ENCODE measurements around the gene VAPB.

VAPB gene

GRCh38 chr20:58381627-58382026 lies 7.4 kb upstream of the VAPB start:
- DNase-seq, result no peak

GRCh38 chr20:58382096-58382495 lies 6.9 kb upstream of the VAPB start:
- DNase-seq, result no peak

DNA sequence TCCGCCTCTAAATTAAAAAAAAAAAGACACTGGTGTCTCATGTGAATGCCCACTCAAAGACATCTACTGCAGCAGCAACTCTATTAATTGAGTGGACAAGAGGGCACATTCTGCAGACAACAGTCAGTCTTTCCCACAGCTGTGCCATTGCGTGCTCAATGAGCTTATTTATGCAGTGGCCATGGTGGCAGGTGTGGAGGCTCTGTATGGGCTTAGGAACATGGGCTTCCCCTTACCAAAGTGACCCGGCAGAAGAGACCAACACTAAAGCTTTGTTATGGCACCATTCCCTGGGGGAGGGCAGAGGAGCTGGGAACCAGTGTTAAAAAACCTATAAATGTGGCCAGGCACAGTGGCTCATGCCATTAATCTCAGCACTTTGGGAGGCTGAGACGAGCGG lies 4.2 kb upstream of the VAPB start:
- no peak for DNase-seq

- DNase-seq, result no peak
These were observed 914 bp upstream of the VAPB start for GRCh38 chr20:58388028-58388601.

DNA sequence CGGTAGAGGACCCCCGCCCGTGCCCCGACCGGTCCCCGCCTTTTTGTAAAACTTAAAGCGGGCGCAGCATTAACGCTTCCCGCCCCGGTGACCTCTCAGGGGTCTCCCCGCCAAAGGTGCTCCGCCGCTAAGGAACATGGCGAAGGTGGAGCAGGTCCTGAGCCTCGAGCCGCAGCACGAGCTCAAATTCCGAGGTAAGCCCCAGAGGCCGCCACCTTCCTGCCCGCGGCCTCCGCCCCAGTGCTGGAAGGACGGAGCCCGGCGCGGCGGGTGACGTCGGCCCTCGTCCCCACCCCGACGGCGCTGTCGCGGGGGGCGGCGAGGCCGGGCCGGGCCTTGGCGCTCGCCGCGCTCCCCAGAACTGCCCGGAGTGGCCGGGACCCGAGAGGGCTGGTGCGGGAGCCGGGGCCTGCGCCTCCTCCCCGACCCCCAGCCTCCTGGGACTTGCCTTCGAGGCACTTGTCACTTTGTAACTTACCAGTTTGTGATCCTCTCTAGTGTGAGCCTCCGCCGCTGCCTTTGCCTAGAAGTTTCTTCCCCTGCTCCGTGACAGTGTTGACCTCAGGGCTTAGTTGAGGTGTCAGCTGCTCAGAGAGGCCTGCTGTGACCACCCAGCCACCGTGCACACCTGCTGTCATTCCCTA lies 417 bp downstream of the VAPB start:
- DNase-seq, result peak; percentile 42

- no peak for DNase-seq
These were observed 1.1 kb downstream of the VAPB start for GRCh38 chr20:58389968-58390658.

- DNase-seq, result no peak
These were observed 1.6 kb downstream of the VAPB start for GRCh38 chr20:58390659-58391035.

- no peak for DNase-seq
These were observed 3.3 kb downstream of the VAPB start for GRCh38 chr20:58392286-58392685.

GRCh38 chr20:58393299-58393698 lies 4.3 kb downstream of the VAPB start:
- peak; percentile 70 for DNase-seq

DNA sequence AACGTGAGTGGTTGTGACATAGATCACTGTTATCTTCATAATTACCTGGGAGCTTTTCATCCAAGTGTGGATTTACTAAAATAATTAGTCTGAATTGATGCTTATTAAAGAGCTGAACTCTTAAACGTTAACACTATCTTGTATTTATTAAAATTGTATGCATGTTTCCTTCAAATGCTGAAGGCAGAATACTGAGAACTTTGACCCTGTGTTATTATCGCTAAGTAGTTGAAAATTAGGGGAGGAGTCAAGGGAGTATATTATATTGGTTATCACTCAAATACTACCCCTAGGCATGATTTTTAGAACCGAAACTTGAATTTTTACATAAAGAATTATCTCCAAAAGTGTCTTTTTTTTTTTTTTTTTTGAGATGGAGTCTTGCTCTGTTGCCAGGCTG lies 5.8 kb downstream of the VAPB start:
- no peak for DNase-seq

GRCh38 chr20:58395604-58396003 lies 6.6 kb downstream of the VAPB start:
- no peak for DNase-seq

DNA sequence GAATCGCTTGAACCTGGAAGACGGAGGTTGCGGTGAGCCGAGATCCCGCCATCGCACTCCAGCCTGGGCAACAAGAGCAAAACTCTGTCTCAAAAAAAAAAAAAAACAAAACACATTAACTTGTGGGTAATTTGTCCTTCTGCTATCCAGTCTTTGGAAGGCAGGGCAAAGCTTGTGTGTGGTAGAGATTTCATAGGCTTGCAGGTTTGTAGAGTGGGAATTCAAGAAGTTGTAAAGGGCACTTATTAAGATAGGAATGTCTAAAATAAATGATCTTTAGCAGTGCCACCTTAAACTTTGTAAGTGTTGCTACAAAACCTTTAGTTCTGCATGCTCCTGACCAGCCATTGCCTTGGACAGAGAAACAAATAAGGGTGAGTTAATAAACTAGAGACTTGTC lies 8.4 kb downstream of the VAPB start:
- DNase-seq, result no peak

DNA sequence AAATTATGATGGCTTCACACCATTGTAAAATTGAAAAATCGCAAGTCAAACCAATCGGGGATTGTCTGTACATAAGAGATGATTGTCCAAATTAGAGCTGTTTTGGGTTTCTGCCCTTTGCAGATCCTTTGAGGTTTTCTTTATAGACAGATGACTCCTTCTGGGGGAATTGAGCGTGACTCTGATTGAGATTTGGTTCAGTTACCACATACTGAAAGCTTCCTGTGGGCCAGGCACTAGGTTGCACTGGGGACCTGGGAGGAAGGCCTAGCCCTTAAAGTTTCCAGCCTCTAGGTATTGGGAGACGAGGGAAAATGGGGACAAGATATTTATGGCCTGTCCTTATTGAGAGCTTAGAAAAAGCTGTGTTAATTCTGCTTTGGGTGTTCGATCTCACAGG lies 9.2 kb downstream of the VAPB start:
- no peak for DNase-seq

DNA sequence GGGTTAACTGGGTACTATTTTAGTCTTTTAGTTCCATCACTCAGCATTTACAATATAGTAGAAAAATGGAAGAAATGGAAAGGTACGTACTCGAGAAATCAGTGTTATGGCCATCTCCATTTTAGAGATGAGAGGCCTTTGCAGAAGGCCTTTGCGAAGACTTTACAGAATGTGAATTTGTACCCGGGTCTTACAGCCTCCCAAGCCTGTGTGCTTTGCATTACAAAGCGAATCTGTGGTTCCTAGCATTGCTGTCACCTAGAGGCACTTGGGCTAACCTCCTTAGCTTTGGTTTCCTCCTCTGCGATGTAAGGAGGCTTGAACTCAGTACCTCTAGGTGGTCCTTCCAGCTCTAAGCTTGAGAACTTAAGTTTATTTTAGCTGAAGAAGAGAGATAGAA lies 10.9 kb downstream of the VAPB start:
- no peak for DNase-seq

GRCh38 chr20:58401162-58401561 lies 12.1 kb downstream of the VAPB start:
- no peak for DNase-seq

GRCh38 chr20:58402305-58402704 lies 13.3 kb downstream of the VAPB start:
- no peak for DNase-seq

GRCh38 chr20:58402827-58403226 lies 13.8 kb downstream of the VAPB start:
- no peak for DNase-seq

DNA sequence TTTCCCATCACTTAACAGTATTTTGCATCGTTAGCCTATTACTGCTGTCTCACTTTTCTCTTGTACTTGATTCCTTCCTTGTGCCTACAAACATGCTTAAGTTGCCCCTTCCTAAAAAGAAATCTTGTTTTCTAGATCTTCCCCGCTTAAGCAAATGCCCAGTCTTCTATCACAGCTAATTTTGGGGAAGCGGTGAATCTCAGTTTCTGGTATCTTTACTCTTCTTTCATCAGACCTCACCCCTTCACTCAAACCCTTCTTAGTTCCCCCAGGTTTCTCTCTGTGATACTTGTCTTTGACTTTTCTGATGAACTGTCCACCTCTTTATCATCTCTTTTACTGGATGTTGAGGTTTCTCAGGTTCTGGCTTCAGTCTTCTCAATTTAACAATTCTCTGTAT lies 14.2 kb downstream of the VAPB start:
- no peak for DNase-seq

DNA sequence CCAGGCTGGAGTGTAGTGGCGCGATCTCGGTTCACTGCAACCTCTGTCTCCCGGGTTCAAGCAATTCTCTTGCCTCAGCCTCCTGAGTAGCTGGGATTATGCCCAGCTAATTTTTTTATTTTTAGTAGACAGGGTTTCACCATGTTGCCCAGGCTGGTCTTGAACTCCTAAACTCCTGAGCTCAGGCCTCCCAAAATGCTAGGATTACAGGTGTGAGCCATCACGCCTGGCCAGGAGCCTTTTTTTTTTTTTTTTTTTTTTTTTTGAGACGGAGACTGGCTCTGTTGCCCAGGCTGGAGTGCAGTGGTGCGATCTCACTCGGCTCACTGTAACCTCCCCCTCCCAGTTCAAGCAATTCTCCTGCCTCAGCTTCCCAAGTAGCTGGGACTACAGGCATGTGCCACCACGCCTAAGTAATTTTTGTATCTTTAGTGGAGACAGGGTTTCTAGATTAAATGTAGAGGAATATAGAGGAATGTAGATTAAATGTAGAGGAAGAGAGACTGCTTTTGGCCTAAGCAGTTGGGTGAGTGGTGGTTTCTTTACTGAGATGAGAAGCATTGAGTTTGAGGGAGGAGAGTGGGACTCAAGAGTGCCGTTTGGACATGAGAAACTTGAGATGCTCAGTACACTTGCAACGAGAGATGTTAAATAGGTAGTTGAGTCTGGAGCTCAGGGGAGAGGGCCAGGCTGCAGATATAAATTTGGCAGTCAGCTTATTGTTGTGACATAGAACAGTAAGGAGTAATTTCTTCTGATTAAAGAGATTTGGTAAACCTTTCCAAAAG lies 16.7 kb downstream of the VAPB start:
- DNase-seq, result no peak

DNA sequence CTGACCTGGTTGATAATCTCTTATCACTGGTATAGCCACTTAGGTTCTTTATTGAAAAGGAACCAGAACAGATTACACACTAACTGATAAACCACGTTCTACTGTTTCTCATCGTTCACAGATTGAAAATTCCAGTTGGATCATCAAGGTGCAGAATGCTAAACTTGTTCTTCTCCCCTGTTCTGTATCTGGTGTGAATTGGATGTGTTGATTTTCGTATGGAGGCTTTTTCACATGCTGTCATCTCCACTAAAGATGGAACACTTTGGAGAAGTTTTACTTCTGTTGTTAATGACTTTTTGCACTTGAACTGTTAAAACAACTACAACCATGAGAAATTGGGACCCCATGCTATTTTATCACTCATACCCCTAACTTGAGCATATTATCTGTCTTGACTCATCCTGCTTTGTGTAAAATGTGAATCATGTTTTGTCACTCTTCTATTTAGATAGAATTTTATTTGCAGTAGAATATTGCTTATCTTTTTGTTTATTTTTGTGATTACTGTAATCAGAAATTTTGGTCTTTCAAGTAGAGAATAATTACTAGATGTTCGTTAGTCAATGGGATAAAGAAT lies 17.5 kb downstream of the VAPB start:
- peak; percentile 19 for DNase-seq

DNA sequence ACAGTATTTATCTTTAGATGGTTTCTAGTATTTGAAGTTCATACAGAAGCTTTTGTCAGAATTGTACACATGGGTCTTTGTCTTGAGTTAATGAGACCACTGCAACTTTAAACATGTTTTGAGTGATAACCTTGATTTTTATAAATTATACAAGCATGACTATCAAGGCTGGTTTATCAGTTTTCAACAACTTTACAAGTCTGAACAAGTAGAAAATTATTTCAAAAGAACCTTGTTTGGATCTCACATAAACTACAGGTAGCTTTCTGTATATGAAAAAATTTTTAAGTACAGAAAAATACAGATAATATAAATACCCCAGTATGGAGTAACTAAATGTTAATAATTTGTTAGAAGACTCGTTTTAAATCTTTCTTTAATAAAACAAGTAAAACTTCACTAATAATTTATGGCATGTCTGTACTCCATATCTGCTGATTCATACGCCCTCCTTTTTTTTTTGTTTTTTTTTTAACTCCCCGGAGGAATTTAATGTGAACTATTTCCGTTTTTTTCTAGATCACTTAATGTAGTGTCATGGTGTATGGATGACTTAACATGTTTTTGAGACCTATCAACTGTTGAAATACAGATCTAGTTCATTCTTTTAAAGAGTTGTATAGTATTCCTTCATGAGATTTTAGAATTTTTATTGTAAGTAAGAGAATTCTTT lies 18.3 kb downstream of the VAPB start:
- DNase-seq, result peak; percentile 24

GRCh38 chr20:58407966-58408557 lies 19.0 kb downstream of the VAPB start:
- no peak for DNase-seq

Measured in fibroblast of skin of right biceps (primary cell).